VCaP (cell line): ENCODE measurements around the gene CHCHD1.

ENCODE experiments used
- H3K27ac ChIP-seq: fragments of 450-650 bp; 2 replicates; pipeline ENCODE4 v1.5.1; 2017
- CTCF ChIP-seq: fragments of 450-650 bp; conservative IDR thresholded peaks from 2 replicates; pipeline ENCODE4 v1.5.1; 2017; ENCODE audit warnings: mild to moderate bottlenecking, moderate library complexity

Gene CHCHD1

GRCh38 chr10:73759512-73760115 lies 22.2 kb upstream of the CHCHD1 start:
- H3K27ac ChIP-seq = no peak overlapping the region

GRCh38 chr10:73761781-73762180 lies 20.1 kb upstream of the CHCHD1 start:
- no peak for TF ChIP-seq CTCF
- H3K27ac ChIP-seq = no peak overlapping the region

More at GRCh38 chr10:73759512-73760115, 22.2 kb upstream of the CHCHD1 start:
- no peak for TF ChIP-seq CTCF

GRCh38 chr10:73762915-73763314 lies 18.9 kb upstream of the CHCHD1 start:
- TF ChIP-seq CTCF = no peak
- no peak overlapping the region for H3K27ac ChIP-seq

- TF ChIP-seq CTCF = no peak
- no peak overlapping the region for H3K27ac ChIP-seq
These were observed 18.5 kb upstream of the CHCHD1 start for GRCh38 chr10:73763343-73763742.

- H3K27ac ChIP-seq = no peak overlapping the region
- TF ChIP-seq CTCF = no peak
These were observed 16.8 kb upstream of the CHCHD1 start for GRCh38 chr10:73765066-73765465.

- no peak overlapping the region for H3K27ac ChIP-seq
- TF ChIP-seq CTCF = no peak
These were observed 13.0 kb upstream of the CHCHD1 start for GRCh38 chr10:73768881-73769280.

GRCh38 chr10:73769396-73769795 lies 12.5 kb upstream of the CHCHD1 start:
- TF ChIP-seq CTCF = no peak
- no peak overlapping the region for H3K27ac ChIP-seq
